GM12878 (cell line): ENCODE results near the gene SLC31A1. TPM values are rescaled to one million over a fixed set of nuclear protein-coding genes. Genes with fewer than 3 reads are reported as not detected.

Experiments used
- ATAC-seq: fragments of 200-7000 bp; cut with Tn5 transposase; 3 replicates; pipeline ENCODE4 v1.9.1; 2020; ENCODE audit warnings: mild to moderate bottlenecking, moderate library complexity
- BruUV-seq: library from RNA; stranded (reverse); fragments of 400-500 nt; replicated peaks from 2 replicates; lab custom pipeline; 2021; lab: Mats Ljungman, UMichigan
- CTCF ChIA-PET: fragments of 300-600 bp; sonication (Branson Sonifier 250); formaldehyde crosslinking; extraction: SDS; loops from one replicate; lab custom pipeline; 2021; ENCODE audit warnings: inconsistent platforms; lab: Yijun Ruan, JAX
- POLR2A ChIA-PET: fragments of 350-600 bp; formaldehyde crosslinking; extraction: SDS; loops from one replicate; lab custom pipeline; 2021; ENCODE audit warnings: inconsistent platforms; lab: Charles Lee
- RAD21 ChIA-PET: fragments of 300-600 bp; sonication (Branson Sonifier 250); formaldehyde crosslinking; loops from one replicate; lab custom pipeline; 2023; ENCODE audit warnings: antibody characterized with exemption; ENCODE audit not compliant: unreplicated experiment; lab: Charles Lee
- SMC1A ChIA-PET: fragments of 300-600 bp; sonication (Branson Sonifier 250); formaldehyde crosslinking; loops from one replicate; lab custom pipeline; 2023; ENCODE audit not compliant: unreplicated experiment, uncharacterized antibody; lab: Charles Lee
- DNase-seq: peaks from one replicate; pipeline ENCODE4 v3.0.0-alpha.2; 2011; ENCODE audit warnings: low read depth, low spot score
- FAIRE-seq: peaks from 3 replicates; lab custom pipeline; 2011; peaks lifted over from hg19 to GRCh38; lab: Jason Lieb, UNC
- H2AFZ ChIP-seq: 2 replicates; pipeline ENCODE4 v1.6.0; 2011; ENCODE audit warnings: low read depth, low read length, control low read depth; ENCODE audit not compliant: control insufficient read depth
- H3K27ac ChIP-seq: 2 replicates; pipeline ENCODE4 v1.5.1; 2011; ENCODE audit warnings: control low read depth; ENCODE audit not compliant: control insufficient read depth, insufficient read depth
- H3K27me3 ChIP-seq, 2 experiments: replicated peaks in 1 of 2; 2 replicates each; pipeline versions ENCODE4 v1.6.0 to v1.6.1; 2011; ENCODE audit warnings: low read length in 1 of 2; ENCODE audit not compliant: control insufficient read depth in 2 of 2, insufficient read depth in 2 of 2
- H3K36me3 ChIP-seq, 2 experiments: 2 replicates each; pipeline ENCODE4 v1.5.1; 2011; ENCODE audit warnings: low read length in 1 of 2; ENCODE audit not compliant: control insufficient read depth in 2 of 2, insufficient read depth in 2 of 2
- H3K4me1 ChIP-seq: 2 replicates; pipeline ENCODE4 v1.6.1; 2011; ENCODE audit warnings: mild to moderate bottlenecking, low read length, moderate library complexity, mixed read lengths; ENCODE audit not compliant: control insufficient read depth, insufficient read depth
- H3K4me2 ChIP-seq: 2 replicates; pipeline ENCODE4 v1.6.0; 2011; ENCODE audit warnings: control low read depth; ENCODE audit not compliant: control insufficient read depth, insufficient read depth
- H3K4me3 ChIP-seq: fragments of 200-600 bp; sonication (generic); 2 replicates; pipeline ENCODE4 v1.5.1; 2016
- H3K79me2 ChIP-seq: 2 replicates; pipeline ENCODE4 v1.6.0; 2011; ENCODE audit warnings: low read length; ENCODE audit not compliant: control insufficient read depth, insufficient read depth
- H3K9ac ChIP-seq: 2 replicates; pipeline ENCODE4 v1.8.0; 2011; ENCODE audit warnings: low read length, control low read depth, mixed read lengths; ENCODE audit not compliant: control insufficient read depth, insufficient read depth
- H3K9me3 ChIP-seq: replicated peaks from 3 replicates; pipeline ENCODE4 v1.5.1; 2011; ENCODE audit warnings: mild to moderate bottlenecking, low read length; ENCODE audit not compliant: control insufficient read depth, insufficient read depth
- H4K20me1 ChIP-seq: 2 replicates; pipeline ENCODE4 v1.6.0; 2011; ENCODE audit not compliant: control insufficient read depth, insufficient read depth
- BACH1 ChIP-seq: fragments of 450-650 bp; IDR thresholded peaks from 2 replicates; pipeline ENCODE4 v1.6.1; 2017; ENCODE audit warnings: mild to moderate bottlenecking, borderline replicate concordance
- BCL11A ChIP-seq: IDR thresholded peaks from 2 replicates; pipeline ENCODE4 v1.6.1; 2011; ENCODE audit warnings: low read depth, low read length
- CEBPB ChIP-seq, 2 experiments: fragments of 150-350 bp in 1 of 2; IDR thresholded peaks; 2 replicates each; pipeline ENCODE4 v1.6.1; 2012 to 2014; ENCODE audit warnings: low read depth in 2 of 2, low read length in 2 of 2, borderline replicate concordance in 1 of 2, inconsistent platforms in 1 of 2
- CHD4 ChIP-seq: fragments of 200-600 bp; sonication (generic); IDR thresholded peaks from 2 replicates; pipeline ENCODE4 v1.6.1; 2016; ENCODE audit warnings: mild to moderate bottlenecking
- CREM ChIP-seq: IDR thresholded peaks from 2 replicates; pipeline ENCODE4 v1.6.1; 2014; ENCODE audit warnings: antibody characterized with exemption, low read depth
- FOS ChIP-seq: IDR thresholded peaks from 3 replicates; pipeline ENCODE4 v1.6.1; 2011; ENCODE audit warnings: borderline replicate concordance; ENCODE audit not compliant: insufficient read length; ENCODE audit errors: extremely low read depth
- HDGF ChIP-seq: fragments of 450-650 bp; IDR thresholded peaks from 2 replicates; pipeline ENCODE4 v1.6.1; 2016; ENCODE audit warnings: antibody characterized with exemption
- MXI1 ChIP-seq: fragments of 150-350 bp; IDR thresholded peaks from 2 replicates; pipeline ENCODE4 v1.6.1; 2011; ENCODE audit warnings: low read depth, mild to moderate bottlenecking, inconsistent platforms, low read length, improper control_type of control experiment
- MYB ChIP-seq: fragments of 150-350 bp; IDR thresholded peaks from 2 replicates; pipeline ENCODE4 v1.6.1; 2014; ENCODE audit warnings: mild to moderate bottlenecking, low read depth, low read length, borderline replicate concordance
- NFYB ChIP-seq: IDR thresholded peaks from 2 replicates; pipeline ENCODE4 v1.6.1; 2011; ENCODE audit warnings: low read depth, mild to moderate bottlenecking, low read length, improper control_type of control experiment, moderate library complexity; ENCODE audit not compliant: insufficient read depth
- PML ChIP-seq: IDR thresholded peaks from 2 replicates; pipeline ENCODE4 v1.6.1; 2012; ENCODE audit warnings: low read length, inconsistent platforms
- SREBF1 ChIP-seq: IDR thresholded peaks from 2 replicates; pipeline ENCODE4 v1.6.1; 2012; ENCODE audit warnings: mild to moderate bottlenecking, low read length
- SUPT20H ChIP-seq: IDR thresholded peaks from 2 replicates; pipeline ENCODE4 v1.6.1; 2011; ENCODE audit warnings: low read depth, mild to moderate bottlenecking, low read length, moderate library complexity, borderline replicate concordance; ENCODE audit not compliant: control insufficient read depth
- TBL1XR1 ChIP-seq: IDR thresholded peaks from 2 replicates; pipeline ENCODE4 v1.6.1; 2012; ENCODE audit warnings: low read depth, low read length, improper control_type of control experiment
- ZBED1 ChIP-seq: IDR thresholded peaks from 2 replicates; pipeline ENCODE4 v1.6.1; 2016; ENCODE audit warnings: borderline replicate concordance
- ZNF207 ChIP-seq: fragments of 450-650 bp; IDR thresholded peaks from 2 replicates; pipeline ENCODE4 v1.6.1; 2014; ENCODE audit warnings: antibody characterized with exemption, mild to moderate bottlenecking, borderline replicate concordance
- ZNF274 ChIP-seq: IDR thresholded peaks from one replicate; pipeline ENCODE4 v1.8.0; 2011; ENCODE audit not compliant: insufficient read length, insufficient read depth
- WGBS: methylation state at CpG from one replicate; pipeline ENCODE4 v1.1.6; 2016; ENCODE audit warnings: low lambda C conversion rate; ENCODE audit not compliant: insufficient replicate concordance, insufficient coverage; ENCODE audit errors: missing lambda C conversion rate; 5-methylcytosine and 5-hydroxymethylcytosine counted together
- in situ Hi-C: fragments of 300-500 bp; cut with MboI; formaldehyde crosslinking; loops from 9 replicates; pipeline ENCODE4 v1.14.3; 2018; ENCODE audit warnings: mixed read lengths
- intact Hi-C: fragments of 100-400 bp; cut with micrococcal nuclease; formaldehyde crosslinking; loops from one replicate; pipeline ENCODE4 v1.14.2; 2022; ENCODE audit not compliant: unreplicated experiment
- polyA plus RNA-seq, 11 experiments: library from polyadenylated mRNA; depleted of rRNA in 4 of 11; unstranded in 6 of 11; stranded (reverse) in 5 of 11; fragments of >200 nt; fragmentation: Nextera tagmentation in 4 of 11; fragmentation: Illumina TruSeq in 1 of 11; extraction: Ambion mirVana in 4 of 11; extraction: Trizol in 1 of 11; gene quantifications; 1 replicate in 1 of 11; 2 replicates in 10 of 11; pipeline versions ENCODE4 v1.2.1 to v1.2.3, GENCODE V29; 2011 to 2016; ENCODE audit warnings: inconsistent platforms in 2 of 11, missing spikeins in 2 of 11, low read depth in 1 of 11
- total RNA-seq, 4 experiments: library from RNA; depleted of rRNA in 3 of 4; stranded (reverse); fragments of >200 nt in 3 of 4; fragmentation: Illumina TruSeq in 1 of 4; extraction: Trizol in 1 of 4; gene quantifications; 2 replicates each; pipeline versions ENCODE4 v1.2.1 to v1.2.3, GENCODE V29; 2013 to 2021
- TF ChIP-seq, protein P1 (sequence below): fragments of 450-650 bp; IDR thresholded peaks from 2 replicates; pipeline ENCODE4 v1.6.1; 2017; ENCODE audit warnings: antibody characterized with exemption, mild to moderate bottlenecking, moderate library complexity
- TF ChIP-seq, protein P2 (sequence below): fragments of 450-650 bp; IDR thresholded peaks from 2 replicates; pipeline ENCODE4 v1.6.1; 2018; ENCODE audit warnings: borderline replicate concordance, mild to moderate bottlenecking; ENCODE audit not compliant: partially characterized antibody
- TF ChIP-seq, protein P3 (sequence below): fragments of 450-650 bp; IDR thresholded peaks from 2 replicates; pipeline ENCODE4 v1.6.1; 2016; ENCODE audit warnings: mild to moderate bottlenecking

The SLC31A1 gene
- total and polyA plus RNA-seq, 10 of the 15 experiments (the other 5 are each of a cell fraction or from before 2014, with no cell fraction given): 7.3 to 16.2 (median 10.5) TPM

DNA sequence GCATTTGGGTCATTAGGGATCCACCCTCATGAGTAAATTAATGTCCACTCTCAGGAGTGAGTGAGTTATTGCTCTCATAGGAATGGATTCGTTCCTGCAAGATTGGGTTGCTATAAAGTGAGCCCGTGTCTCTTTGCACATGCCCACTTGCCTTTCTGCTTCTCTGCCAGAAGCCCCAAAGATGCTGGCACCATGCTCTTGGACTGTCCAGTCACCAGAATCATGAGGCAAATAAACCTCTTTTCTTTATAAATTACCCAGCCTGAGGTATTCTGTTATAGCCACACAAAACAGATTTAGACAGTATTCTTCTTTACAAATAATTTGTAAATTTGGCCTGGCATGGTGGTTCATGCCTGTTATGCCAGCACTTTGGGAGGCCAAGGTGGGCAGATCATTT lies 29.5 kb downstream of the SLC31A1 start:
- no peak overlapping the region for H2AFZ ChIP-seq
- no peak for ATAC-seq
- peaks cover 13% of the 10 kb centered on the region for H3K4me1 ChIP-seq
- no peaks in the 10 kb centered on the region for H3K9me3 ChIP-seq
- H3K9ac ChIP-seq: no peak overlapping the region
- WGBS: 100% methylated on average over 2 of the region's 2 CpGs
- CTCF ChIA-PET: interaction anchor here (1.2 kb wide), 1 partner anchor 12 kb away, joined by 3 read pairs; no protein-coding TSS in a partner anchor
- no peaks in the 10 kb centered on the region for H3K27me3 ChIP-seq
- FAIRE-seq: no peak
- DNase-seq: no peak
- H3K36me3 ChIP-seq: no peaks in the 10 kb centered on the region
- H4K20me1 ChIP-seq: no peaks in the 10 kb centered on the region
- intact Hi-C loops: no loop called here
- no peak overlapping the region for H3K27ac ChIP-seq
- POLR2A ChIA-PET: no interaction called here
- no peaks in the 10 kb centered on the region; the same call in none of the 2 replicates for H3K79me2 ChIP-seq
- H3K4me2 ChIP-seq: no peak overlapping the region
- no TSS peak for BruUV-seq
- RAD21 ChIA-PET: no interaction called here
- no peak overlapping the region for H3K4me3 ChIP-seq
- SMC1A ChIA-PET: no interaction called here
- TF ChIP-seq BACH1 (no peak), ZBED1 (no peak), SUPT20H (no peak), SREBF1 (no peak), ZNF207 (no peak), PML (no peak), BCL11A (no peak), FOS (no peak), MXI1 (no peak), HDGF (no peak), ZNF274 (no peak), TBL1XR1 (no peak), MYB (no peak), NFYB (no peak), CHD4 (no peak), CREM (no peak), CEBPB (IDR thresholded peaks at IDR 0.05; ENCODE audit: borderline replicate concordance in 1 of 2, low read depth in 2 of 2, low read length in 2 of 2) (no peak)
- TF ChIP-seq, protein P1, sequence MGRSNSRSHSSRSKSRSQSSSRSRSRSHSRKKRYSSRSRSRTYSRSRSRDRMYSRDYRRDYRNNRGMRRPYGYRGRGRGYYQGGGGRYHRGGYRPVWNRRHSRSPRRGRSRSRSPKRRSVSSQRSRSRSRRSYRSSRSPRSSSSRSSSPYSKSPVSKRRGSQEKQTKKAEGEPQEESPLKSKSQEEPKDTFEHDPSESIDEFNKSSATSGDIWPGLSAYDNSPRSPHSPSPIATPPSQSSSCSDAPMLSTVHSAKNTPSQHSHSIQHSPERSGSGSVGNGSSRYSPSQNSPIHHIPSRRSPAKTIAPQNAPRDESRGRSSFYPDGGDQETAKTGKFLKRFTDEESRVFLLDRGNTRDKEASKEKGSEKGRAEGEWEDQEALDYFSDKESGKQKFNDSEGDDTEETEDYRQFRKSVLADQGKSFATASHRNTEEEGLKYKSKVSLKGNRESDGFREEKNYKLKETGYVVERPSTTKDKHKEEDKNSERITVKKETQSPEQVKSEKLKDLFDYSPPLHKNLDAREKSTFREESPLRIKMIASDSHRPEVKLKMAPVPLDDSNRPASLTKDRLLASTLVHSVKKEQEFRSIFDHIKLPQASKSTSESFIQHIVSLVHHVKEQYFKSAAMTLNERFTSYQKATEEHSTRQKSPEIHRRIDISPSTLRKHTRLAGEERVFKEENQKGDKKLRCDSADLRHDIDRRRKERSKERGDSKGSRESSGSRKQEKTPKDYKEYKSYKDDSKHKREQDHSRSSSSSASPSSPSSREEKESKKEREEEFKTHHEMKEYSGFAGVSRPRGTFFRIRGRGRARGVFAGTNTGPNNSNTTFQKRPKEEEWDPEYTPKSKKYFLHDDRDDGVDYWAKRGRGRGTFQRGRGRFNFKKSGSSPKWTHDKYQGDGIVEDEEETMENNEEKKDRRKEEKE: no peak
- TF ChIP-seq, protein P2, sequence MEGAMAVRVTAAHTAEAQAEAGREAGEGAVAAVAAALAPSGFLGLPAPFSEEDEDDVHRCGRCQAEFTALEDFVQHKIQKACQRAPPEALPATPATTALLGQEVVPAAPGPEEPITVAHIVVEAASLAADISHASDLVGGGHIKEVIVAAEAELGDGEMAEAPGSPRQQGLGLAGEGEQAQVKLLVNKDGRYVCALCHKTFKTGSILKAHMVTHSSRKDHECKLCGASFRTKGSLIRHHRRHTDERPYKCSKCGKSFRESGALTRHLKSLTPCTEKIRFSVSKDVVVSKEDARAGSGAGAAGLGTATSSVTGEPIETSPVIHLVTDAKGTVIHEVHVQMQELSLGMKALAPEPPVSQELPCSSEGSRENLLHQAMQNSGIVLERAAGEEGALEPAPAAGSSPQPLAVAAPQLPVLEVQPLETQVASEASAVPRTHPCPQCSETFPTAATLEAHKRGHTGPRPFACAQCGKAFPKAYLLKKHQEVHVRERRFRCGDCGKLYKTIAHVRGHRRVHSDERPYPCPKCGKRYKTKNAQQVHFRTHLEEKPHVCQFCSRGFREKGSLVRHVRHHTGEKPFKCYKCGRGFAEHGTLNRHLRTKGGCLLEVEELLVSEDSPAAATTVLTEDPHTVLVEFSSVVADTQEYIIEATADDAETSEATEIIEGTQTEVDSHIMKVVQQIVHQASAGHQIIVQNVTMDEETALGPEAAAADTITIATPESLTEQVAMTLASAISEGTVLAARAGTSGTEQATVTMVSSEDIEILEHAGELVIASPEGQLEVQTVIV: no peak
- TF ChIP-seq, protein P3, sequence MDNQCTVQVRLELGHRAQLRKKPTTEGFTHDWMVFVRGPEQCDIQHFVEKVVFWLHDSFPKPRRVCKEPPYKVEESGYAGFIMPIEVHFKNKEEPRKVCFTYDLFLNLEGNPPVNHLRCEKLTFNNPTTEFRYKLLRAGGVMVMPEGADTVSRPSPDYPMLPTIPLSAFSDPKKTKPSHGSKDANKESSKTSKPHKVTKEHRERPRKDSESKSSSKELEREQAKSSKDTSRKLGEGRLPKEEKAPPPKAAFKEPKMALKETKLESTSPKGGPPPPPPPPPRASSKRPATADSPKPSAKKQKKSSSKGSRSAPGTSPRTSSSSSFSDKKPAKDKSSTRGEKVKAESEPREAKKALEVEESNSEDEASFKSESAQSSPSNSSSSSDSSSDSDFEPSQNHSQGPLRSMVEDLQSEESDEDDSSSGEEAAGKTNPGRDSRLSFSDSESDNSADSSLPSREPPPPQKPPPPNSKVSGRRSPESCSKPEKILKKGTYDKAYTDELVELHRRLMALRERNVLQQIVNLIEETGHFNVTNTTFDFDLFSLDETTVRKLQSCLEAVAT: no peak
- in situ Hi-C loops: no loop called here
